Parathyroid adenoma (tissue), 2 donors: ENCODE measurements around the gene RXFP2.

Experiments
- H2AFZ ChIP-seq: fragments of 300-600 bp; sonication (generic); one replicate; pipeline ENCODE4 v1.7.0; 2017; ENCODE audit warnings: antibody characterized with exemption, mild to moderate bottlenecking
- H3K27ac ChIP-seq: fragments of 300-600 bp; sonication (generic); one replicate; pipeline ENCODE4 v1.7.0; 2017
- H3K27me3 ChIP-seq: fragments of 300-600 bp; sonication (generic); one replicate; pipeline ENCODE4 v1.7.0; 2017; ENCODE audit warnings: low read length; ENCODE audit not compliant: control insufficient read depth, insufficient read depth
- H3K36me3 ChIP-seq: fragments of 300-600 bp; sonication (generic); one replicate; pipeline ENCODE4 v1.7.0; 2017; ENCODE audit warnings: low read length; ENCODE audit not compliant: control insufficient read depth, insufficient read depth
- H3K4me1 ChIP-seq: fragments of 300-600 bp; sonication (generic); one replicate; pipeline ENCODE4 v1.7.0; 2017; ENCODE audit warnings: control low read depth
- H3K4me2 ChIP-seq: fragments of 300-600 bp; sonication (generic); one replicate; pipeline ENCODE4 v1.7.0; 2017; ENCODE audit warnings: low read length
- H3K4me3 ChIP-seq: fragments of 300-600 bp; sonication (generic); one replicate; pipeline ENCODE4 v1.7.0; 2017; ENCODE audit warnings: low read depth, low read length
- H3K79me2 ChIP-seq: fragments of 300-600 bp; sonication (generic); one replicate; pipeline ENCODE4 v1.7.0; 2017; ENCODE audit warnings: control low read depth
- H3K9ac ChIP-seq: fragments of 300-600 bp; sonication (generic); one replicate; pipeline ENCODE4 v1.7.0; 2017; ENCODE audit warnings: mild to moderate bottlenecking
- H3K9me3 ChIP-seq: fragments of 300-600 bp; sonication (generic); one replicate; pipeline ENCODE4 v1.7.0; 2017; ENCODE audit warnings: low read length; ENCODE audit not compliant: control insufficient read depth
- CTCF ChIP-seq: fragments of 300-600 bp; sonication (generic); IDR thresholded peaks from one replicate; pipeline ENCODE4 v1.7.0; 2017; ENCODE audit warnings: antibody characterized with exemption, mild to moderate bottlenecking
- donor health status: primary hyperparathyroidism.

The RXFP2 gene

GRCh38 chr13:31733066-31733465 lies 6.3 kb upstream of the RXFP2 start:
- H2AFZ ChIP-seq: no peak overlapping the region
- no peaks in the 10 kb centered on the region for H3K27me3 ChIP-seq
- H3K79me2 ChIP-seq: no peaks in the 10 kb centered on the region
- no peak overlapping the region for H3K9ac ChIP-seq
- TF ChIP-seq CTCF: no peak
- no peaks in the 10 kb centered on the region for H3K36me3 ChIP-seq
- H3K4me1 ChIP-seq: no peaks in the 10 kb centered on the region
- H3K9me3 ChIP-seq: no peaks in the 10 kb centered on the region
- no peak overlapping the region for H3K27ac ChIP-seq
- no peak overlapping the region for H3K4me3 ChIP-seq
- H3K4me2 ChIP-seq: peak overlapping the region; percentile 53

- no peak for TF ChIP-seq CTCF
- no peaks in the 10 kb centered on the region for H3K79me2 ChIP-seq
- no peaks in the 10 kb centered on the region for H3K9me3 ChIP-seq
- H3K4me2 ChIP-seq: no peak overlapping the region
- no peaks in the 10 kb centered on the region for H3K36me3 ChIP-seq
- no peak overlapping the region for H3K9ac ChIP-seq
- no peaks in the 10 kb centered on the region for H3K27me3 ChIP-seq
- H2AFZ ChIP-seq: no peak overlapping the region
- no peak overlapping the region for H3K27ac ChIP-seq
- no peak overlapping the region for H3K4me3 ChIP-seq
- no peaks in the 10 kb centered on the region for H3K4me1 ChIP-seq
Measured at GRCh38 chr13:31733647-31734046, 5.7 kb upstream of the RXFP2 start.

- H2AFZ ChIP-seq: peak overlapping the region; percentile 84
- TF ChIP-seq CTCF: peak; percentile 93
- no peaks in the 10 kb centered on the region for H3K9me3 ChIP-seq
- no peak overlapping the region for H3K9ac ChIP-seq
- H3K27me3 ChIP-seq: no peaks in the 10 kb centered on the region
- H3K4me3 ChIP-seq: peak overlapping the region; percentile 9
- peak overlapping the region; percentile 32 for H3K27ac ChIP-seq
- no peaks in the 10 kb centered on the region for H3K36me3 ChIP-seq
- H3K4me1 ChIP-seq: no peaks in the 10 kb centered on the region
- H3K4me2 ChIP-seq: peak overlapping the region; percentile 58
- H3K79me2 ChIP-seq: no peaks in the 10 kb centered on the region
Measured at GRCh38 chr13:31742097-31742734, 2.9 kb downstream of the RXFP2 start.

DNA sequence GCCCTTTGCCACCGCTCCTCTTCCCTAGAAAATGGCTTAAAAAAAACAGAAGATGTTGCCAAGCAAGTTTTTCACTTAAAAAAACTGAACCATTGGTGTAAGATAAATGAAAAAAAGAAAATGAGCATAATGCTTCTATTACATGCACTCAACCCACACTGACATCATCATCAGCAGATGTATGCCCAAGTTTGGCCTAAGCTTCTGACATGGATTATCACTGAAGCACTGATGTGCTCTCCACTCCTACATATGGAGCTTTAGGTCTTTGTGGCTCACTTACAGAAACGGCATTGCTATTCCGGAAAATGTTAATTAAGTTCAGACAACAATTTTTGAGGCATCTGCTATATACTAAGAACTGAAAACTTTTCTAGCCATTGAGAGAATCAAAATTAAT lies 8.0 kb downstream of the RXFP2 start:
- Histone ChIP-seq H3K4me3 (no peak overlapping the region), H3K4me1 (no peaks in the 10 kb centered on the region), H3K79me2 (no peaks in the 10 kb centered on the region), H3K27me3 (no peaks in the 10 kb centered on the region), H3K27ac (no peak overlapping the region), H3K36me3 (no peaks in the 10 kb centered on the region), H3K9ac (no peak overlapping the region), H3K9me3 (no peaks in the 10 kb centered on the region), H2AFZ (no peak overlapping the region), H3K4me2 (no peak overlapping the region)
- TF ChIP-seq CTCF: no peak

DNA sequence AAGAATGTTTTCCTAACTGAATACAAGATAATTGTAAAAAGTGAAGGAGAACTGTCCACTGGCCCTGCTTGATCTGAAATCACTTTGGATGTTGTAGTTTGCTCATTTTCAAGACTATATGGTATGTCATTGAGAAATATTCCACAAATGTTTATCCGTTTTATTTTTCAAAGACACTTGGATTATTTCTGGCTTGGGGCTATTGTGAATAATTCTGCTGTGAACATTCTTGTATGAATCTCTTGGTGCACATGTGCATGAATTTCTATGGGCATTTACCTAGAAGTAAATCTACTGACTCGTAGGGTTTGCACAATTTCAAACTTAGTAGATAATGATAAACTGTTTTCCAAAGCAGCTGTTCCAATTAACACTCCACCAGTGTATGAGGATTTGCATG lies 8.6 kb downstream of the RXFP2 start:
- H3K27me3 ChIP-seq: no peaks in the 10 kb centered on the region
- no peak for TF ChIP-seq CTCF
- H3K36me3 ChIP-seq: no peaks in the 10 kb centered on the region
- H3K9me3 ChIP-seq: no peaks in the 10 kb centered on the region
- H2AFZ ChIP-seq: no peak overlapping the region
- no peaks in the 10 kb centered on the region for H3K79me2 ChIP-seq
- no peak overlapping the region for H3K4me2 ChIP-seq
- no peak overlapping the region for H3K27ac ChIP-seq
- no peak overlapping the region for H3K9ac ChIP-seq
- no peak overlapping the region for H3K4me3 ChIP-seq
- H3K4me1 ChIP-seq: no peaks in the 10 kb centered on the region
